Fibroblast of lung (primary cell): ENCODE measurements around the gene PSMD2.

Experiments used
- CTCF ChIP-seq, 2 donors: IDR thresholded peaks in 1 of 2; conservative IDR thresholded peaks in 1 of 2; 1 replicate in 1 of 2; 2 replicates in 1 of 2; pipeline ENCODE4 v1.5.1; 2011 to 2012; ENCODE audit warnings: low read length in 2 of 2, control low read depth in 1 of 2, inconsistent platforms in 1 of 2, low read depth in 1 of 2, mild to moderate bottlenecking in 1 of 2
- EZH2 ChIP-seq: IDR thresholded peaks from 2 replicates; pipeline ENCODE4 v1.5.1; 2012; ENCODE audit warnings: low read length, control low read depth, mild to moderate bottlenecking; ENCODE audit errors: missing control alignments

GRCh38 chr3:184298759-184299487 lies at the start of gene PSMD2:
- TF ChIP-seq EZH2 (no peak), CTCF (conservative IDR thresholded peaks at IDR 0.05 in 1 of 2, IDR thresholded peaks at IDR 0.05 in 1 of 2; ENCODE audit: low read depth in 1 of 2, low read length in 2 of 2) (no peak)
